Smooth muscle cell (in vitro differentiated cells): ENCODE data around the gene SPATA16. TPM values are rescaled to one million over a fixed set of nuclear protein-coding genes. Genes with fewer than 3 reads are reported as not detected.
A peak's percentile ranks its signal among the peaks of the same experiment; 100 is the strongest.

Experiments used
- DNase-seq: peaks from one replicate; lab custom pipeline; 2025; ENCODE audit not compliant: unreplicated experiment; lab: John Stamatoyannopoulos, UW
- H2AFZ ChIP-seq: fragments of 200-600 bp; sonication (generic); 2 replicates; pipeline ENCODE4 v1.6.0; 2016; ENCODE audit warnings: antibody characterized with exemption, low read depth, mild to moderate bottlenecking
- H3F3A ChIP-seq: fragments of 200-600 bp; sonication (generic); 2 replicates; pipeline ENCODE4 v1.6.0; 2017; ENCODE audit warnings: antibody characterized with exemption, low read depth
- H3K27ac ChIP-seq: fragments of 200-600 bp; sonication (generic); 2 replicates; pipeline ENCODE4 v1.5.1; 2016; ENCODE audit warnings: low read depth, mild to moderate bottlenecking
- H3K27me3 ChIP-seq: fragments of 200-600 bp; sonication (generic); 2 replicates; pipeline ENCODE4 v1.6.1; 2016; ENCODE audit warnings: low read depth, mild to moderate bottlenecking
- H3K36me3 ChIP-seq: fragments of 200-600 bp; sonication (generic); 2 replicates; pipeline ENCODE4 v1.5.1; 2016; ENCODE audit warnings: low read depth
- H3K4me1 ChIP-seq: fragments of 200-600 bp; sonication (generic); 2 replicates; pipeline ENCODE4 v1.5.1; 2016; ENCODE audit warnings: low read depth
- H3K4me2 ChIP-seq: fragments of 200-600 bp; sonication (generic); 2 replicates; pipeline ENCODE4 v1.6.0; 2016; ENCODE audit warnings: mild to moderate bottlenecking
- H3K4me3 ChIP-seq: fragments of 200-600 bp; sonication (generic); 2 replicates; pipeline ENCODE4 v1.5.1; 2016; ENCODE audit warnings: mild to moderate bottlenecking
- H3K79me2 ChIP-seq: fragments of 200-600 bp; sonication (generic); 2 replicates; pipeline ENCODE4 v1.6.0; 2016; ENCODE audit warnings: low read depth, mild to moderate bottlenecking
- H3K9ac ChIP-seq: fragments of 200-600 bp; sonication (generic); 2 replicates; pipeline ENCODE4 v1.6.0; 2016; ENCODE audit warnings: low read depth
- H3K9me3 ChIP-seq: fragments of 200-600 bp; sonication (generic); replicated peaks from 2 replicates; pipeline ENCODE4 v1.5.1; 2016; ENCODE audit warnings: low read depth
- H4K20me1 ChIP-seq: fragments of 200-600 bp; sonication (generic); 2 replicates; pipeline ENCODE4 v1.6.0; 2016; ENCODE audit warnings: low read depth
- WGBS: methylation state at CpG from one replicate; pipeline ENCODE4 v1.1.7; 2016; ENCODE audit warnings: low lambda C conversion rate; 5-methylcytosine and 5-hydroxymethylcytosine counted together
- polyA plus RNA-seq: library from polyadenylated mRNA; unstranded; fragments of >200 nt; fragmentation: Nextera tagmentation; extraction: Ambion mirVana; gene quantifications from 2 replicates; pipeline ENCODE4 v1.2.1, GENCODE V29; 2016
- total RNA-seq: library from RNA; depleted of rRNA; stranded (reverse); fragments of >200 nt; gene quantifications from 2 replicates; pipeline ENCODE4 v1.2.3, GENCODE V29; 2014
- TF ChIP-seq, protein P1 (sequence below): fragments of 200-600 bp; sonication (generic); IDR thresholded peaks from 2 replicates; pipeline ENCODE4 v1.5.1; 2017; ENCODE audit warnings: borderline replicate concordance, mild to moderate bottlenecking, antibody characterized with exemption; ENCODE audit not compliant: insufficient read depth, poor library complexity, severe bottlenecking

SPATA16 gene
- total and polyA plus RNA-seq, 2 experiments from 2014 or later = not detected

DNA sequence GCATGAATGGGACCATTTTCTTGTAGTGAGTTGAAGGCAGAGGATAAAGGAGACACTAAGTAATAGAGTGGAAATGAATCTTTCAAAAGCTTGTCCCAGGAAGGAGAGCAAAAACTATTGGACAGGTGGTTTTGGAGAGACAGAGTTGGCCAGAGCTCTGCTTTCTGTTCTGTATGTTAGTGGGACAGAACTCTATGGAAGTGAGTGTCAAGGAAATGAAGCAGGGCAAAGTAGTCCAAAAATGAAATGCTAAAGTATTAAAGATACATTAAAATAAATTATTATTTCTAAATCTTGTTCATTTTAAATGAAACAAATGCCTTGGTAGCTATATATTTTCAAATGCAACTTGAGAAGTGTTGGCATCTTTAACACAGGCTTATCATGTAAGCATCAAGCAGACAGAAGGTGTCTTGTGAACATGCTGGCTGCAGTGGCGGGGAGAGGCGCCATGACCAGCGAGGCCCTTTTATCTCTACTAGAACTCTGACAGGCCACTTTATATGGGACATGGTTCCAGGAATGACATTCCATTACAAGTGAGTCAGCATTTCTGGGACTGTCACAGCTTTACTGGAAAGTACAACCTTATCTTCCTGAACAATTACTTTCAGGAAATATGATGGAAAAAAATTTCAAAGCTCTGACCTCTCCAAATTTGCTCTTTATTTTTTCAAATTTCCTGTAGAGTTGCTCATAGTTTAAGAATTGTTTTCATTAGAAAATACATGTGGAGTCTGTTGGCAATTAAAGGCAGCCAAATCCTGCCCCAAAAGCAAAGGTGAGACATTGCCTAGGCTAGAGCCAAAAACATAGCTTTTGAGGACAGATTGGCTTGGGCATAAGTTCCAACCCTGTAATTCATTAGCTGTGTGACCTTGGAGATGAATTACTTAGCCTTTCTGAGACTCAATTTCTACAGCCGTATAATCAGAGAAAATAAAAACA, 284.0 kb downstream of the SPATA16 start:
- no peak for DNase-seq
- H3K36me3 ChIP-seq = no peaks in the 10 kb centered on the region
- peak overlapping the region; percentile 46 for H3K27ac ChIP-seq
- H3K27me3 ChIP-seq = no peaks in the 10 kb centered on the region
- peaks cover 13% of the 10 kb centered on the region for H3F3A ChIP-seq
- no peak overlapping the region for H3K4me3 ChIP-seq
- TF ChIP-seq, protein P1, sequence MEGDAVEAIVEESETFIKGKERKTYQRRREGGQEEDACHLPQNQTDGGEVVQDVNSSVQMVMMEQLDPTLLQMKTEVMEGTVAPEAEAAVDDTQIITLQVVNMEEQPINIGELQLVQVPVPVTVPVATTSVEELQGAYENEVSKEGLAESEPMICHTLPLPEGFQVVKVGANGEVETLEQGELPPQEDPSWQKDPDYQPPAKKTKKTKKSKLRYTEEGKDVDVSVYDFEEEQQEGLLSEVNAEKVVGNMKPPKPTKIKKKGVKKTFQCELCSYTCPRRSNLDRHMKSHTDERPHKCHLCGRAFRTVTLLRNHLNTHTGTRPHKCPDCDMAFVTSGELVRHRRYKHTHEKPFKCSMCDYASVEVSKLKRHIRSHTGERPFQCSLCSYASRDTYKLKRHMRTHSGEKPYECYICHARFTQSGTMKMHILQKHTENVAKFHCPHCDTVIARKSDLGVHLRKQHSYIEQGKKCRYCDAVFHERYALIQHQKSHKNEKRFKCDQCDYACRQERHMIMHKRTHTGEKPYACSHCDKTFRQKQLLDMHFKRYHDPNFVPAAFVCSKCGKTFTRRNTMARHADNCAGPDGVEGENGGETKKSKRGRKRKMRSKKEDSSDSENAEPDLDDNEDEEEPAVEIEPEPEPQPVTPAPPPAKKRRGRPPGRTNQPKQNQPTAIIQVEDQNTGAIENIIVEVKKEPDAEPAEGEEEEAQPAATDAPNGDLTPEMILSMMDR = no peak
- no peaks in the 10 kb centered on the region for H3K9me3 ChIP-seq
- H3K9ac ChIP-seq = no peak overlapping the region
- peaks cover 44% of the 10 kb centered on the region for H3K4me1 ChIP-seq
- H4K20me1 ChIP-seq = no peaks in the 10 kb centered on the region
- H3K79me2 ChIP-seq = no peaks in the 10 kb centered on the region
- peak overlapping the region; percentile 34 for H3K4me2 ChIP-seq
- WGBS = 22% methylated on average over 4 of the region's 4 CpGs
- H2AFZ ChIP-seq = no peak overlapping the region

GRCh38 chr3:172855037-172855436, 286.0 kb downstream of the SPATA16 start:
- DNase-seq = no peak
- TF ChIP-seq, protein P1 = no peak
- Histone ChIP-seq H3K27ac (no peak overlapping the region), H3K4me3 (no peak overlapping the region), H4K20me1 (no peaks in the 10 kb centered on the region), H3K9ac (no peak overlapping the region), H3K4me2 (no peak overlapping the region), H3K9me3 (no peaks in the 10 kb centered on the region), H3K79me2 (no peaks in the 10 kb centered on the region), H3K27me3 (no peaks in the 10 kb centered on the region), H3K4me1 (peaks cover 44% of the 10 kb centered on the region), H3F3A (peaks cover 13% of the 10 kb centered on the region), H3K36me3 (no peaks in the 10 kb centered on the region), H2AFZ (no peak overlapping the region)

DNA sequence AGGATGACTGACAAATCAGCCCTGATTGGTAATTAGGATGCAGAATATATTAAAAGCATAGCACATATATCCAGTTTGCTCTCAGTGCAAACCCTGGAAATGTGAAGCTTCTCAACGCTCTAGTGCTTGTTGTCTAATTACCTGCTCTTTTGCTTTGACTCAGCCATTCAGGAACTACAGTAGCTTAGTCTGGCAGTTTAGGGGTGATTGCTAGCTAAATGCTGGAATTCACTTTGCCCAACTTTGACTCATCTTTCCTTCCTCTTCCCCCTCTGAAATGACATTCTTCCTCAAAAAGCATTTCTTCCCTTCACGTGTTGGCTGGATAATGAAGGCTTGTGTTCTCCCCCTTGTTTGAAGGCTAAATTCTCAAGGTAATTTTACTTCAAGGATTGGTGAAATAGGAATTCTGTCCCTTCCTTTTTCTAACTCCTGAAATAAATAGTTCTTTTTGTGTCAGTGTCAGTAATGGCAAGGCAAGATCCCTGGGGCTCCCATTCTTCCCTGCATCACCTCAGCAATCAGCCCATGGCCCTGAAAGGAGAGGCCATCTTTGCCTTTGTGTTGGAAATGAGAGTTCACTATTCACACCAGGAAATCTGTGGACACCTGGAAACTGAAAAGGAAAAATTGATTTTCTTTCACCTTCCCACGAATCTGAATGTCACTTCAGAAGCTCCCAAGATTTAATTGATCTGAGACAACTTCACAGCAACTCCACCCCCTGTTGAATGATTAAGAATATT, 286.9 kb downstream of the SPATA16 start:
- Histone ChIP-seq H3K36me3 (no peaks in the 10 kb centered on the region), H2AFZ (no peak overlapping the region), H4K20me1 (no peaks in the 10 kb centered on the region), H3F3A (peaks cover 13% of the 10 kb centered on the region), H3K4me3 (no peak overlapping the region), H3K4me2 (no peak overlapping the region), H3K4me1 (peaks cover 38% of the 10 kb centered on the region), H3K9ac (no peak overlapping the region), H3K79me2 (no peaks in the 10 kb centered on the region), H3K27ac (no peak overlapping the region), H3K27me3 (no peaks in the 10 kb centered on the region), H3K9me3 (no peaks in the 10 kb centered on the region)
- 57% methylated on average over 3 of the region's 3 CpGs for WGBS
- DNase-seq = no peak
- TF ChIP-seq, protein P1 = no peak
